Tibial nerve (tissue), 4 donors: Measurements from ENCODE around the gene MN1. TPM values are rescaled to one million over a fixed set of nuclear protein-coding genes. Genes with fewer than 3 reads are reported as not detected.

Experiments
- DNase-seq, 2 donors: peaks; one replicate each; pipeline ENCODE4 v3.0.0-alpha.2; 2019; ENCODE audit warnings: low spot score in 2 of 2
- H3K27ac ChIP-seq, 4 donors: fragments of 200-600 bp; sonication (generic) in 3 of 4; one replicate each; pipeline ENCODE4 v1.5.1; 2017 to 2019; ENCODE audit warnings: mild to moderate bottlenecking in 1 of 4
- H3K27me3 ChIP-seq, 2 donors: fragments of 200-600 bp; sonication (generic) in 1 of 2; one replicate each; pipeline versions ENCODE4 v1.5.1 to v1.6.0; 2017 to 2019
- H3K36me3 ChIP-seq, 3 donors: fragments of 200-600 bp; sonication (generic); one replicate each; pipeline ENCODE4 v1.5.1; 2018 to 2019
- H3K4me1 ChIP-seq, 4 donors: fragments of 200-600 bp; sonication (generic) in 3 of 4; one replicate each; pipeline ENCODE4 v1.5.1; 2017 to 2019
- H3K4me3 ChIP-seq, 4 donors: fragments of 200-600 bp; sonication (generic) in 3 of 4; one replicate each; pipeline ENCODE4 v1.5.1; 2017 to 2019; ENCODE audit warnings: mild to moderate bottlenecking in 1 of 4, moderate library complexity in 1 of 4
- H3K9me3 ChIP-seq, 4 donors: fragments of 200-600 bp; sonication (generic) in 3 of 4; one replicate each; pipeline ENCODE4 v1.5.1; 2017 to 2019
- CTCF ChIP-seq, 5 experiments: fragments of 200-600 bp in 3 of 5; fragments of 450-650 bp in 2 of 5; sonication (generic) in 3 of 5; IDR thresholded peaks; one replicate each; pipeline ENCODE4 v1.5.1; 2016 to 2019; ENCODE audit warnings: antibody characterized with exemption in 5 of 5, mild to moderate bottlenecking in 3 of 5, moderate library complexity in 2 of 5
- EP300 ChIP-seq, 2 donors: sonication (generic); formaldehyde crosslinking; IDR thresholded peaks; one replicate each; pipeline ENCODE4 v1.6.1; 2017; ENCODE audit warnings: antibody characterized with exemption in 2 of 2, mild to moderate bottlenecking in 1 of 2
- POLR2A ChIP-seq, 2 donors: fragments of 450-650 bp; IDR thresholded peaks; one replicate each; pipeline ENCODE4 v1.6.1; 2017; ENCODE audit warnings: antibody characterized with exemption in 2 of 2, mild to moderate bottlenecking in 2 of 2, moderate library complexity in 2 of 2
- WGBS, 2 donors: methylation state at CpG; one replicate each; pipeline ENCODE4 v1.1.5; 2018; 5-methylcytosine and 5-hydroxymethylcytosine counted together
- total RNA-seq, 4 donors: library from RNA; depleted of rRNA; stranded (reverse); fragments of >200 nt; gene quantifications; one replicate each; pipeline ENCODE4 v1.1.0, GENCODE V29; 2016

The MN1 gene
- 1 to 10 TPM; 3.9 to 8.2 (median 6.0) TPM for total RNA-seq

DNA sequence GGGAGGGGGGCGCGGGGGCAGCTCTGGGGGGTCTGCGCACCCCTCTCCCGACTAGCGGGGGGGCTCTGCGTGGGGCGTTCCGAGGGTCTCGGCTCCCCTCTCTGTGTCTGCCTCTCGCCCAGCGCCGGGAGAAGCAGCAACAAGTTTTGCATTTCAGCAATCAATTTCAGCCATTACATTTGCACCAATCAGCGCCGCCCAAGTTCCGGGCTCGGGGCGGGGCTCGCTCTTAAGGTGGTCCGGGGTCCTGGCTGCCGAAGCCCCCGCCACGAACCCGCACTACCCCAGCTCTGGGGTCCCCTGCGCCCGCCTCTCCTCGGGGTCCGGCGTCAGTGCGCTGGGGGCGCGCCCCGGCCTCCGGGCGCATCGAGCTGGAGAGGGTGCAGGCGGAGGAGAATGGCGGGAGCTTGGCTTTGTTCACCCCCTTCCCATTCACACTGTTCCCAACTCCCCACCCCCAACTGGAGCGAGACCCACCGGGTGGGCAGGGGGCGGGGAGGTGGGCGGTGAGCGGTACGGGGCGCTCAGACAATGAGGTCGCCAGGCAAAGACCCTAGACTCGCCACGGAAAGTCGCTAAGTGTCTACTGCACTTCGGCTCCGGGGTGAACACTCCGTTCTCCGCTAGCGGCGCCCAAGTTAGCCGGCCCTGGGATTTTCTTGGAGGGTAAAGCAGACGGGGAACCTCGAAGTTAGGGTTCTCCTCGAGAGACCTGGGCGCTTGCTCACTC is at the start of gene MN1:
MN1 (minus strand) TSS at position 141 of the 730 bp plus-strand sequence. CDS start 1,213 bp downstream, outside the sequence.
- WGBS, 2 donors, result 0 to 1% methylated on average over 35 to 36 of the region's 59 CpGs
- DNase-seq, result peak in 1 of 2 donors; percentile 64
- H3K27ac ChIP-seq, result peak within 1 kb of the TSS; percentile 67 to 87 (median 74)
- TF ChIP-seq POLR2A (IDR thresholded peaks at IDR 0.05) (no peak), EP300 (IDR thresholded peaks at IDR 0.05) (no peak)
- peaks cover 0 to 18% (median 0%) of the 10 kb centered on the region in 3 donors for H3K36me3 ChIP-seq
- H3K27me3 ChIP-seq, result peaks cover 0 to 17% of the 10 kb centered on the region in 2 donors
- peaks cover 0 to 47% (median 16%) of the 10 kb centered on the region in 4 donors for H3K4me1 ChIP-seq
- H3K9me3 ChIP-seq, result no peaks in the 10 kb centered on the region
- H3K4me3 ChIP-seq, result peak within 1 kb of the TSS; percentile 66 to 87 (median 82)

DNA sequence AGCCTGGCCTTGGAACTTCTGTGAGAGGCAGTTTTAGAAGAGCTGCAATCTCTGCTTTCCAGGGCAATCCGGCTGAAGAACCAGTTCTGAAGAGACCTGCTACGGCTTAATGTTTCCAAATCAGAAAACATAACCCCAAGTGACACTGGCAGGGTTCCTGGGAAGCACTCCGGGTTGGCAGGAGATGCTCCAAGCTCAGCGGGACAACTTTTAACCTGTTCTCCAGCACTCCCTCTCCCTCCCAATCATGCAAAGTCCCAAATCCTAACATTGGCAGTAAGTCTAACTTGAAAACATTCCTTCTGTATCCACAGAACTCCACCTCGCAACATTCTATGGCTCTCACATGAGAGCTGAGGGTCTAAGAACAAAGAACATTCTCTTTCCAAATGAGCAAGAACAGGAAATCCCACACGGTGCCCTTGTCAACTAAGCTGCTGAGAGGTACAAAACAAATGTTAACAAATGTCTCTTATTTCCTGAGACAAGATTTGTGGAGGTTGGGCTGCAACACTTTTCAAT is 48.5 kb upstream of the MN1 start:
- no peaks in the 10 kb centered on the region for H3K27me3 ChIP-seq
- 28 to 48% methylated on average over 6 of the region's 6 CpGs for WGBS, 2 donors
- H3K27ac ChIP-seq, result peak overlapping the region in 2 of 4 donors; percentile 22 to 43
- H3K36me3 ChIP-seq, result peaks cover 0 to 64% (median 28%) of the 10 kb centered on the region in 3 donors
- TF ChIP-seq CTCF (IDR thresholded peaks at IDR 0.05) (no peak), EP300 (IDR thresholded peaks at IDR 0.05) (no peak), POLR2A (IDR thresholded peaks at IDR 0.05) (no peak)
- H3K4me3 ChIP-seq, result no peak overlapping the region
- H3K4me1 ChIP-seq, result peaks cover 0 to 19% (median 7%) of the 10 kb centered on the region in 4 donors
- no peaks in the 10 kb centered on the region for H3K9me3 ChIP-seq
- DNase-seq, result peak; percentile 18 to 56

DNA sequence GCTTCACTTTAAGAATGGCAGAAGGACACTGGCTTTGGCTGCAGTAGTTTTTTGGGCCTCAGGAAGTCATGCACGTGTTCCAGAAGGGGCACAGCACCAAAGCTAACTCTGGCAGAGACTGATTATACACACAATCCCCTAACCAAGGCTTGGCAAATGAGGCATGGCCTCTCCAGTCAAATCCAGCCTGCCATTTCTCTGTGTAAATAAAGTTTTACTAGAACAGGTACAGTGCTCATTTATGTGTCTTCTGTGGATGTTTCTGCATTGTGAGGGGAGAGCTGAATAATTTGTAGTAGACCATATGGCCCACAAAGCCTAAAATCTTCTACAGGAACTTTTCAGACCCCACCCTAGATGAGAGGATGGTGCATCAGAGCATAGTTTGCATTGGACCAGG is 46.4 kb upstream of the MN1 start:
- Histone ChIP-seq H3K4me1 (peaks cover 0 to 13% (median 7%) of the 10 kb centered on the region in 4 donors), H3K27me3 (no peaks in the 10 kb centered on the region), H3K9me3 (no peaks in the 10 kb centered on the region), H3K36me3 (peaks cover 0 to 57% (median 22%) of the 10 kb centered on the region in 3 donors), H3K27ac (no peak overlapping the region), H3K4me3 (no peak overlapping the region)
- no peak for DNase-seq
- TF ChIP-seq CTCF (IDR thresholded peaks at IDR 0.05) (no peak), EP300 (IDR thresholded peaks at IDR 0.05) (no peak), POLR2A (IDR thresholded peaks at IDR 0.05) (no peak)
- WGBS, 2 donors, result 78 to 89% methylated on average over 1 of the region's 1 CpG

DNA sequence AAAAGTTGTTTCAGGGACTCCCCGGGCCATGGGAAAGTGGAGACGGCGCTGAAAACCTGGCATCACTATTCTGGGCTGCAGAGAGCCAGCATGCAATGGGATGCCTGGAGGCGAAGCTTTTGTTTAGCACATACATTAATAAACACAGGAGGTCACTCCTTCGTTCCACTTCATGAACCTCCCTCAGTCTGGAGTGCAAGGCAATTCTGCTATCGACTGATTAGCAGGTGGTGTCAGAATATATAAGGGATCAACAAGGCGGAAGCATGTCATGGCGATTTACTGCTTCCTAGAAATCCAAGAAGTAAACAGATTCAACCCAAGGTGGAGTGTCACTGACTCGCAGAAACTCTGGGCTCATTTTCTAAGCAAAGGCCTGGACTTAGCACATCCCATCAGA is 45.4 kb upstream of the MN1 start:
- H3K4me1 ChIP-seq, result peaks cover 0 to 20% (median 7%) of the 10 kb centered on the region in 4 donors
- H3K9me3 ChIP-seq, result no peaks in the 10 kb centered on the region
- H3K36me3 ChIP-seq, result peaks cover 0 to 46% (median 15%) of the 10 kb centered on the region in 3 donors
- no peaks in the 10 kb centered on the region for H3K27me3 ChIP-seq
- no peak overlapping the region for H3K4me3 ChIP-seq
- no peak overlapping the region for H3K27ac ChIP-seq
- no peak for DNase-seq
- WGBS, 2 donors, result 79 to 83% methylated on average over 9 of the region's 9 CpGs
- TF ChIP-seq EP300 (IDR thresholded peaks at IDR 0.05), result no peak
- no peak for TF ChIP-seq POLR2A (IDR thresholded peaks at IDR 0.05)
- no peak for TF ChIP-seq CTCF (IDR thresholded peaks at IDR 0.05)

DNA sequence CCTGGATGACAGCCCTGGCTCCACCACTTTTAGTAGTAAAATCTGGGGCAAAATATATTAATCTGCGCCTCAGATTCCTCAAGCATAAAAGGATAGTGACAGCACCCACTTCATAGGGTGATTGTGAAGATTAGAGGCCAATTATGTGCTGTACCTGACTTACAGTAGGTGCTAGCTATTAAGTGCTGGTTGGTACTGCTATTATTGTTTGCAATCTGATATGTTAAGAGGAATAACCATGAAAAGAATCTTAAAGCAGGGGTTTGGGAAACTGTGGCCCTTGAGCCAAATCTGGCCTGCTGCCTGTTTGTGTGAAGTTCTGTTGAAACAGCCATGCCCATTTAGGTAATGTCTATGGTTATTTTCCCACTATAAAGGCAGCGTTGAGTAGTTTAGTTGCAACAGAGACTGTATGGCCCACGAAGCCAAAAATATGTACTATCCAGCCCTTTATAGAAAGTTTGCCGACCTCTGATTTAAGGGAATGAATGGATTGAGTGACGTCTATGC is 44.7 kb upstream of the MN1 start:
- 52 to 67% methylated on average over 5 of the region's 5 CpGs for WGBS, 2 donors
- TF ChIP-seq POLR2A (IDR thresholded peaks at IDR 0.05), result no peak
- no peak for TF ChIP-seq CTCF (IDR thresholded peaks at IDR 0.05)
- no peak for TF ChIP-seq EP300 (IDR thresholded peaks at IDR 0.05)
- no peak for DNase-seq
- no peaks in the 10 kb centered on the region for H3K9me3 ChIP-seq
- peaks cover 0 to 41% (median 12%) of the 10 kb centered on the region in 3 donors for H3K36me3 ChIP-seq
- peaks cover 0 to 20% (median 7%) of the 10 kb centered on the region in 4 donors for H3K4me1 ChIP-seq
- H3K27me3 ChIP-seq, result no peaks in the 10 kb centered on the region
- H3K4me3 ChIP-seq, result no peak overlapping the region
- no peak overlapping the region for H3K27ac ChIP-seq
